ENCODE results near the gene FAM171A2. TPM values are rescaled to one million over a fixed set of nuclear protein-coding genes. Genes with fewer than 3 reads are reported as not detected.
"Not testable (repeated sequence)": the region's sequence is repeated elsewhere in the genome, so short reads cannot be mapped to it uniquely, and the experiment has no call there.

The FAM171A2 gene
- total RNA-seq, 1 donor, result 9.2 TPM

DNA sequence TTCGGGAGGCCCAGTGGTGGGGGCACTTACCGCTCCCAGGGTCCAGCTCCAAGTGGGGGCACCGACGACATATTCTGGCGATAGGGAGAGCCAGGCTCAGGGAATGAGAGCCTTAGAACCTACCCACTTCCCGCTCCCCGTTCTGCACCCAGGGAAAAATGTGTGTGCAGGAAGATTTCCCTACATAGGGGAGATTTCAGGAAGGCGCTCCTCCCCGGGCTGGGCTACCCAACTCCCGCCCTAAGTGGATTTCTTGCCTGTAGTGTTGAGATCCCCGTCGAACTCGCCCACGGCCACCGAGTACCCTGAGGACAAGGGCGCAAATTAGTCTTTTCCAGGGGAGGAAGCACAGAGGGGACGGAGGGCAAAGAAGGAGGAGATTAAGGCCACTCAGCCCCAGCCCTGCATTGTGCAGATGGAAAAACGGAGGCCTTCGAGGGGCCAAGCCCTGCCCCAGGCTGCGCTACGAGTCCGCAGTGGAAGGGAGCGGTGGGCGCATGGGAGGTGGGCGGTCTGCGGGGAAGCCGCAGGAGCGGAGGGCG, 20.7 kb upstream of the FAM171A2 start:
- no peak for DNase-seq (ENCODE audit: low read depth in 2 of 3, low spot score in 2 of 3)

DNA sequence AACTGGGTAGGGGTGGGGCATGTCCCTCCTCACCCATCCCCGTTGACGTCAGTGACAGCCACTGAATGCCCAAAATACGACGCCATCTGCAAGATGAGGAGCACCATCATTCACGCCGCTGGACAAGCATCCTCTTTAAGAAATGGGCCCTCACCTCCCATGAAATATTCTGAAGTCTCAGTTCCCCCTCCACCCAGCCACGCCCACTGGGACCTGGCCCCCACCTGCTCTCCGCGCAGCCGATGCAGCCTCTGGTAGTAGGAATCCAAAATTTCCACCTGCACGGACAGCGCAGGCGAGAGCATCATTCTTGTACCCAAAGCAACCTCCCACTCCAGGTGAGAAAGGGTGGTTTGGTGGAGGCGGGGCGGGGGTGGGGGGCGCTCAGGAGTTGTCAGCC, 20.2 kb upstream of the FAM171A2 start:
- no peak for DNase-seq (ENCODE audit: low read depth in 2 of 3, low spot score in 2 of 3)

DNA sequence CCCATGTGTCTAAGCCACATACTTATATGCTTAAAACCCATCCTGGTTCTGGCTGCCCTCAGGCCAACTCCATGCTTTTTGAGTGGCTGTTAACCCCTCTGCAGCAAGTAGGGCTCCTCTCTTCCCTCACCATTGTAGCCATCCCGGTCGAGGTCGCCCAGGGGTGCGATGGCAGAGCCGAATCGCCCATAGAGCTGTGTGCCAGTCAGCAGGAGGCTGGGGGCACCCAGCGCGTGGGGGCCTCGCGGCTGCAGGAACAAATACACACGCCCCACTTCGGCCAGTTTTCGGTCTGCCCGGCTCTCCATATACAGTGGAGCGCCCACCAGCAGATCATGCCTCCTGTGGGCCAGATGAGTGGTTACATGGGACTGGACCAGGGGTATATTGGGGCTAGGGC, 19.7 kb upstream of the FAM171A2 start:
- DNase-seq (ENCODE audit: low read depth in 2 of 3, low spot score in 2 of 3), result no peak

DNA sequence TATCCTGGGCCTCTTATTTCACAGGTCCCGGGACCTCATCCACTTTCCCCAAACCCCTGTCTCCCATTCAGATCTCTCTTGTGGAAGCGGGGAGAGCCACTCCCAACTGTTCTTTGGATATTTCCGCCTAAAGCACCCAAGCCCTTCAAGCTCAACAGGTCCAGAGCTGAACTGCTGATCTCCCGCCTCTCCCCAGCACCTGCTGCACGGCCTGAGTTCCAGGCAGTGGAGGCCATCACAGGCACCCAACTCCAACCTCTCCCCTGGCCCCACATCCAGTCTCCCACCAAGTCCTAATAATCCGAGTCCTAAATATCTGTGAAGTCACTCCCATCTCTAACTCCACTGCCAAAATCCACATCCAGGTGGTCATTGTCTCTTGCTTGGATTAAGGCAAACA, 19.3 kb upstream of the FAM171A2 start:
- no peak for DNase-seq (ENCODE audit: low read depth in 2 of 3, low spot score in 2 of 3)

- no peak for DNase-seq (ENCODE audit: low read depth in 2 of 3, low spot score in 2 of 3)
Measured at GRCh38 chr17:44381810-44382305, 18.2 kb upstream of the FAM171A2 start.

GRCh38 chr17:44380767-44381166, 17.1 kb upstream of the FAM171A2 start:
- DNase-seq (ENCODE audit: low read depth in 2 of 3, low spot score in 2 of 3), result no peak

DNA sequence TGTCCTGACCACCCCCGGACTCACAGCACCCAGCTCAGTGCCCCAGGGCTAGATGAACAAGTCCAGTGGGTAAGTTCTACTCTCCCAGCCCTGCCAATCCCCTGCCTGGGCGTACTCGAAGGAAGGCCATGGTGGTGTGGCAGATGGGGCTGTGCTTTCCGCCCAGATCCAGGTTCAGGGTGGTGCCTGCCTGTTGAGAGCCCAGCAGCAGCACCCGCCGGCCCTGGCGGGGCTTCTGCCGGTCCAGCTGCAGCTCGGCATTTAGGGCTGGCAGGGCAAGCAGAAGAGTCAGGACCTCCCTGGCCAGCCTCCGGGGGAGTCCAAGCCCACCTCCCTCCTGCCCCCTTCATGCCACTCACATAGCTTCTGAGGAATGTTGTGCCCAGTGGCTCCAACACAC, 16.2 kb upstream of the FAM171A2 start:
- DNase-seq (ENCODE audit: low read depth in 2 of 3, low spot score in 2 of 3), result no peak

- no peak for DNase-seq (ENCODE audit: low read depth in 2 of 3, low spot score in 2 of 3)
Measured at GRCh38 chr17:44378171-44378705, 14.6 kb upstream of the FAM171A2 start.

DNA sequence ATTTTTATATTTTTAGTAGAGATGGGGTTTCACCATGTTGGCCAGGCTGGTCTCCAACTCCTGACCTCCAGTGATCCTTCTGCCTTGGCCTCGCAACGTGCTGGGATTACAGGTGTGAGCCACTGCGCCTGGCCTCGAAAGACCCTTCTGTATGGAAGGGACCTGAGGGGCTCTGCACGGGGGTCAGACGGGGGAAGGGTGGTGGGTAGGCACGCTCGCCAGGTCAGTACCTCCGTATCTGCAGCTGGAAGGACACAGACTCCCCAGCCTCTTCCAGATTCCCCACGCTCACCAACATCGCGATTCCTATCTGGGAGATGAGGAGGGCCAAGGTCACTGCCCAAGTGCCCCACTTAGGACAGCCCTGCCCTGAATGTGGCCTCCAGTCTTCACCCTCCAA, 13.1 kb upstream of the FAM171A2 start:
- DNase-seq (ENCODE audit: low read depth in 2 of 3, low spot score in 2 of 3), result no peak

DNA sequence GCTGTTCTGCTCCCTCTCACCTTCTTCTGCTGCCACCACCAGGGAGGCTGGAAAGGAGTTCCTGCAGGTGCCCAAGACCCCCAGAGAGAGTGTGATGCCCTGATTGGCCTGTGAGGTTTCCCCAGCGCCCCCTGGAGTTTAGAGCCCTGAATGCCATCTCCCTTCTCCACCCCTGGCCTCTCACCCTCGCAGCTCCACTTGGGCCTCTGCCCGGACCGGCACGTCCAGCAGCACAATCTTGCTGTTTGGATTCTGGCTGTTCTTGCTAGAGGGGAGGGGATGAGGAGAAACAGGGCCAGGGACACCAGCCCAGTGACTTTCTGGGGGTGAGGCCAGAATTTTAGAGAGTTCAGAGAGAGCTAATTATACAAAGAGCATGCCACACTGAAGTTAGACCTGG, 12.5 kb upstream of the FAM171A2 start:
- no peak for DNase-seq (ENCODE audit: low read depth in 2 of 3, low spot score in 2 of 3)

DNA sequence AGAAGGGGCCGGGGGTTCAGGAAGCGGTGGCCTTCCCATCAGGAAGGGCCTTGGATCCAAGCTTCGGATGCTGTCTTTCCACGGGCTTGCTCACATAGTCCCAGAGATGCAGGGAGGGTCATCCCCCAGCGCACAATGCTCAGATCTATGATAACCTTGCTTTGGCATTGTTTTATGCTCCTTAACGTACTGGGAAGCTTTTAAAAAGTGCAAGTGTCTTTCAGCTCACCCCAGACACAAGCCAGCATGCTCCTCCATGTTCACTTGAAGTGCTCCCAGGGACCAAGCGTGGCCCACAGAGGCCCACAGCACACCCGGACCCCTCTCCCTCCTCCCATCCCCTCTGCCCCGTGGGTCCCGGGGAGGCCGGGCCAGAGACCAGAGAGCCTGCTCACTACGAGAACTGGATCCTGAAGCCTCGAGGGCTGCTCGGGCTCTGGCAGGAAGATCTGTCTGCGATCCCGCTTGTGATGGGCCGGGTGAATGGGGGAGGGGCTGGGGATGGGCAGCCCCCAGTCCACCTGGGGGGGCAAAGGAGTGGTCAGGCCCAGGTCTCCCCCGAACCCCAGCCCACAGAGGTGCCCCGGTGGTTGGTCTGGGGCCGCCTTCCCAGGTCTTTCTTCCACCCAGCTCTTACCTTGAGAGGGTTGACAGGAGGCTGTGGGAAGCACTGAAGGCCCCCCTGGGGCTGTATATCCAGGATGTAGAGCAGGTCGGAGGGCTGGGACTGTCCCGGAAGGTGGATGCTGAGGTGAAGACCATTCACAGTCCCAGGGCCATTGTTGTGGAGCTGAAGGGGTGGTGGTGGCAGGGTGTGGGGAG, 11.8 kb upstream of the FAM171A2 start:
- DNase-seq (ENCODE audit: low read depth in 2 of 3, low spot score in 2 of 3), result no peak

DNA sequence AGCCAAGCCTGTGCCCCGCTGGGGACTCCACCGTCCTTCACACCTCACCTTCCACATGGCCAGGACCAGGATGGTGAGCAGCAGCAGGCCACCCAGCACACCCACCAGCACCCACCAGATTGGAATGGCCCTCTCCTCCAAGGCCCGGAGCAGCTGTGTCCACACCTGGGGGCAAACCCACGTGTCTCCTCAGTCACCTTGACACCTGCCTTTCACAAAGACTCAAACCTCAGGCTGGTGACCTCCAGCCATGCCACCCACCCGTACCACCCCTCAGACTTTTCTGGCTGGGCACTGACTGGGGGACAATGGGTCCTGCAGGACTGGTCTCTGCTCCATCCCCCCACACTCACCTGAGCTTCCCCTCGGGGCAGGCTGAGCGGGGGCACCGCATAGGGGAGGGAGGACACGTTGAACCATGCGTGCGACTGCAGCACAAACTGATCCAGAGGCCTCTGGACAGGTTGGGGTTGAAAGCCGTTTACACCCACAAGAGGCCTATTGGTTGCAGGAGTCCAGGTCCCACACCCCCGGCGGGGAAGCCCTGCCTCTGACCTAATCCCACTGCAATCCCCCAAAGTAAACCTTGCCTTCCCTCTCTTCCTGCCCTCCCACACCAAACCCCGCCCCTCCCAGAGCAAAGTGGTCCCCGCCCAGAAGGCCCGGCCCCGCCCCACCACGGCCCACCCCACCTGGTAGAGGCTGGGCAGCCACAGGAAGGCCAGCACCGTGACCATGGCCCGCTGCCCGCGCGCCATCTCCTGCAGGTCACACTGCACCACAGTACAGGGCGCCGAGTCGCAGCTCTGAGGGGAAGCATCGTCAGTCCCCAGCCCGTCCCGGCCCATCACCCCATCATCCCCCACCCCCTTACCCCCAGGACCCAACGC, 10.9 kb upstream of the FAM171A2 start:
- DNase-seq (ENCODE audit: low read depth in 2 of 3, low spot score in 2 of 3), result no peak

- no peak for DNase-seq (ENCODE audit: low read depth in 2 of 3, low spot score in 2 of 3)
Measured at GRCh38 chr17:44372036-44372435, 8.4 kb upstream of the FAM171A2 start.

GRCh38 chr17:44369414-44370023, 5.9 kb upstream of the FAM171A2 start:
- peak in 1 of 3 donors; percentile 47 for DNase-seq (ENCODE audit: low read depth in 2 of 3, low spot score in 2 of 3)

DNA sequence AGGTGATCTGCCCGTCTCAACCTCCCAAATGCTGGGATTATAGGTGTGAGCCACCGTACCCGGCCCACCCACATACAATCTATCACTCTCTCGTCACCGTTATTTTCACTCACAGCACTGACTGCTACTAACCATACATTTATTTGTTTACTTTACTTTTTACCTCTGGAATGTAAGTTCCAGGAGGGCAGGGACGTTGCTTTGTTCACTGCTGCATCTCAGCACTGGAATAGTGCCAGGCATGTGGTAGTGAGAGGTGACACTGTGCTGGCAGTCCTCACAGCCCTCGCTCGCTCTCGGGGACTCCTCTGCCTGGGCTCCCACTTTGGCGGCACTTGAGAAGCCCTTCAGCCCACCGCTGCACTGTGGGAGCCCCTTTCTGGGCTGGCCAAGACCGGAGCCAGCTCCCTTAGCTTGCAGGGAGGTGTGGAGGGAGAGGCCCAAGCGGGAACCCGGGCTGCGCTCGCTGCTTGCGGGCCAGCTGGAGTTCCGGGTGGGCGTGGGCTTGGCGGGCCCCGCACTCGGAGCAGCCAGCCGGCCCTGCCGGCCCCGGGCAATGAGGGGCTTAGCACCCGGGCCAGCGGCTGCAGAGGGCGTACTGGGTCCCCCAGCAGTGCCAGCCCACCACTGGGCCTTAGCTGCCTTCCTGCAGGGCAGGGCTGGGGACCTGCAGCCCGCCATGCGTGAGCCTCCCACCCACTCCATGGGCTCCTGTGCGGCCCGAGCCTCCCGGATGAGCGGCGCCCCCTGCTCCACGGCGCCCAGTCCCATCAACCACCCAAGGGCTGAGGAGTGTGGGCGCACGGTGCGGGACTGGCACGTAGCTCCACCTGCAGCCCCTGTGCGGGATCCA, 5.0 kb upstream of the FAM171A2 start:
- DNase-seq (ENCODE audit: low read depth in 2 of 3, low spot score in 2 of 3), result not testable (repeated sequence)

GRCh38 chr17:44367231-44367979, 3.8 kb upstream of the FAM171A2 start:
- DNase-seq (ENCODE audit: low read depth in 2 of 3, low spot score in 2 of 3), result no peak

- not testable (repeated sequence) for DNase-seq (ENCODE audit: low read depth in 2 of 3, low spot score in 2 of 3)
Measured at GRCh38 chr17:44365051-44365450, 1.4 kb upstream of the FAM171A2 start.

DNA sequence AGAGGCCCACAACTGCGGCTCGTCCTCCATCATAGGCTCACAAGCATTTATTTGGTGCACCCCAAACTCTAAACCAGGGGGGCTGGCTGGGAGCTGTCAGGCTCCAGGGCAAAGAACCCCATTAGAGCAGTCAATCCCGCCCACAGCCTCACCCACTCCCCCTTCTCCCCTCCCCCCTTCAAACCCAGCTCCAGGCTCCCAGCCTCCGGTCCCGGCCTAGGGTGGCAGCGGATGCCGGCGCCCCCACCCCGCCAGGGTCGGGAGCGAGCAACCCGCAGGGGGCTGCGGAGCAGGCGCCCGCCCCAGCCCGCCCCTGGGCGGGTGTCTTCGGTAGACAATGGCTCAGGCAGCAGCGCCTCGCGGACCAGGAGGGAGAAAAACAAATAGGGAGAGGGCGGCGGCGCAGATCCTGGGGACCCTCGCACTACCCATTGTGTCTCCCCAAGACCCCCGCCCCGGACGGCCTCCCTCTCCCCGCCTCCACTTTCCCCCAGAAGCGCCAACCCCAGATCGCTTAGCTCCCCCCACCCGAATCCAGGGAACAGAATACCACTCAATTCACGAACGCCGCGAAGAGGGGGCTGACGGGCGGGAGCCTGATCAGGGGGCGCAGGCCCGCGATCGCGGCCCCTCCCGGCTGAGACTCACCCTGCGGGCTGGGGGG, 572 bp downstream of the FAM171A2 start:
- DNase-seq (ENCODE audit: low read depth in 2 of 3, low spot score in 2 of 3), result peak in 1 of 3 donors; percentile 28

Data from hematopoietic multipotent progenitor cell (in vitro differentiated cells).